ENCODE data around the gene PRPS1.

DNA sequence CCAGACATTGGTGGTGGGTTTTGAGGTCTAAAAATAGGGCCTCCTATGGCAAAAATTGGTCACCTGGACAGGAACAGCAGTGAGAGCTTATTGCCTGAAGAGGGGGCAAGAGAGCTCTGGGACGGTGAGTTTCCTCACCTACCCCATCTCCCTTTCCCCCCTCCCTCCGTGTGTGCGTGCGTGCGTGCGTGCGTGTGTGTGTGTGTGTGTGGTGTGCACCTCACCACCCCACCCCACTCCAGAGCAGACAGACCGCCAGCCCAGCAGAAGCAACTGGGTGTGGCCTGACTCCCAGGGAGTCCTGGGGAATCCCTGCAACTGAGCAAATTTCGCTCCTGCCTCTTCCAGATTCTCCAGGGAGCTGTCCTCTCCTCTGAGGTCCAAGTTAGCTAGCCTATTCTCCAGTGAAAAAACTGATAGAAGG is 44.7 kb downstream of the PRPS1 start:
- TF ChIP-seq, protein P1, sequence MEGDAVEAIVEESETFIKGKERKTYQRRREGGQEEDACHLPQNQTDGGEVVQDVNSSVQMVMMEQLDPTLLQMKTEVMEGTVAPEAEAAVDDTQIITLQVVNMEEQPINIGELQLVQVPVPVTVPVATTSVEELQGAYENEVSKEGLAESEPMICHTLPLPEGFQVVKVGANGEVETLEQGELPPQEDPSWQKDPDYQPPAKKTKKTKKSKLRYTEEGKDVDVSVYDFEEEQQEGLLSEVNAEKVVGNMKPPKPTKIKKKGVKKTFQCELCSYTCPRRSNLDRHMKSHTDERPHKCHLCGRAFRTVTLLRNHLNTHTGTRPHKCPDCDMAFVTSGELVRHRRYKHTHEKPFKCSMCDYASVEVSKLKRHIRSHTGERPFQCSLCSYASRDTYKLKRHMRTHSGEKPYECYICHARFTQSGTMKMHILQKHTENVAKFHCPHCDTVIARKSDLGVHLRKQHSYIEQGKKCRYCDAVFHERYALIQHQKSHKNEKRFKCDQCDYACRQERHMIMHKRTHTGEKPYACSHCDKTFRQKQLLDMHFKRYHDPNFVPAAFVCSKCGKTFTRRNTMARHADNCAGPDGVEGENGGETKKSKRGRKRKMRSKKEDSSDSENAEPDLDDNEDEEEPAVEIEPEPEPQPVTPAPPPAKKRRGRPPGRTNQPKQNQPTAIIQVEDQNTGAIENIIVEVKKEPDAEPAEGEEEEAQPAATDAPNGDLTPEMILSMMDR (optimal IDR thresholded peaks at IDR 0.05 in 1 of 3, IDR thresholded peaks at IDR 0.05 in 1 of 3, conservative IDR thresholded peaks at IDR 0.05 in 1 of 3; ENCODE audit: extremely low read depth in 1 of 3, insufficient read depth in 2 of 3, low read length in 3 of 3): peak in 2 of 3 experiments; percentile 71 to 75
- no peak for TF ChIP-seq EZH2 (IDR thresholded peaks at IDR 0.05; ENCODE audit: low read length)
